ENCODE results near the gene PRKCA.

- TF ChIP-seq POLR2A (IDR thresholded peaks at IDR 0.05): no peak
- no peak for TF ChIP-seq CTCF (IDR thresholded peaks at IDR 0.05)
Measured at GRCh38 chr17:66520999-66521398, 218.6 kb downstream of the PRKCA start.

Data from uterus (tissue), 2 donors.